DMS53 (cell line): ENCODE measurements around the gene COPS7A.
A peak's percentile ranks its signal among the peaks of the same experiment; 100 is the strongest.
"Not testable (repeated sequence)": the region's sequence is repeated elsewhere in the genome, so short reads cannot be mapped to it uniquely, and the experiment has no call there.

Experiments
- DNase-seq: peaks from one replicate; lab custom pipeline; 2025; lab: John Stamatoyannopoulos, UW

The COPS7A gene

GRCh38 chr12:6701078-6701768, 22.6 kb upstream of the COPS7A start:
- no peak for DNase-seq

- peak; percentile 92 for DNase-seq
Observed at GRCh38 chr12:6703631-6704030, 20.2 kb upstream of the COPS7A start.

GRCh38 chr12:6708351-6708750, 15.5 kb upstream of the COPS7A start:
- not testable (repeated sequence) for DNase-seq

- no peak for DNase-seq
Observed at GRCh38 chr12:6708960-6709394, 14.9 kb upstream of the COPS7A start.

- DNase-seq, result not testable (repeated sequence)
Observed at GRCh38 chr12:6716031-6716873, 7.6 kb upstream of the COPS7A start.

GRCh38 chr12:6716874-6717437, 6.9 kb upstream of the COPS7A start:
- DNase-seq, result no peak

GRCh38 chr12:6722863-6723262, 983 bp upstream of the COPS7A start:
- no peak for DNase-seq

GRCh38 chr12:6724409-6724797, 557 bp downstream of the COPS7A start:
- peak; percentile 83 for DNase-seq

GRCh38 chr12:6725350-6725749, 1.5 kb downstream of the COPS7A start:
- no peak for DNase-seq

GRCh38 chr12:6729186-6729585, 5.3 kb downstream of the COPS7A start:
- no peak for DNase-seq

GRCh38 chr12:6730169-6730568, 6.3 kb downstream of the COPS7A start:
- peak; percentile 32 for DNase-seq

GRCh38 chr12:6734506-6735387, 10.9 kb downstream of the COPS7A start:
- no peak for DNase-seq

GRCh38 chr12:6735448-6736191, 11.8 kb downstream of the COPS7A start:
- DNase-seq, result peak; percentile 90

GRCh38 chr12:6736754-6737153, 12.9 kb downstream of the COPS7A start:
- no peak for DNase-seq

GRCh38 chr12:6742080-6742479, 18.2 kb downstream of the COPS7A start:
- not testable (repeated sequence) for DNase-seq

- no peak for DNase-seq
Observed at GRCh38 chr12:6742834-6743233, 19.0 kb downstream of the COPS7A start.

- not testable (repeated sequence) for DNase-seq
Observed at GRCh38 chr12:6743300-6743699, 19.5 kb downstream of the COPS7A start.

- peak; percentile 41 for DNase-seq
Observed at GRCh38 chr12:6745741-6746525, 22.1 kb downstream of the COPS7A start.

GRCh38 chr12:6747216-6747615, 23.4 kb downstream of the COPS7A start:
- DNase-seq, result no peak

GRCh38 chr12:6748761-6749160, 24.9 kb downstream of the COPS7A start:
- no peak for DNase-seq
